HCT116 (cell line): ENCODE measurements around the gene PDE4B. TPM values are rescaled to one million over a fixed set of nuclear protein-coding genes. Genes with fewer than 3 reads are reported as not detected.

Experiments used
- ATAC-seq: fragments of 200-7000 bp; cut with Tn5 transposase; 2 replicates; pipeline ENCODE4 v1.9.1; 2020; ENCODE audit warnings: mild to moderate bottlenecking, moderate library complexity
- BruUV-seq: library from RNA; stranded (reverse); fragments of 400-500 nt; replicated peaks from 2 replicates; lab custom pipeline; 2021; lab: Mats Ljungman, UMichigan
- CTCF ChIA-PET: fragments of 300-600 bp; sonication (Branson Sonifier 250); formaldehyde crosslinking; loops from one replicate; lab custom pipeline; 2021; ENCODE audit warnings: antibody characterized with exemption; lab: Charles Lee
- POLR2A ChIA-PET: fragments of 300-600, 350-600 bp; sonication (Branson Sonifier 250); formaldehyde crosslinking; loops from one replicate; lab custom pipeline; 2021; ENCODE audit warnings: antibody characterized with exemption; lab: Charles Lee
- RAD21 ChIA-PET, 2 experiments: fragments of 300-600 bp; sonication (Branson Sonifier 250); formaldehyde crosslinking; loops; one replicate each; lab custom pipeline; 2023; ENCODE audit warnings: low total read pairs in 2 of 2; ENCODE audit not compliant: uncharacterized antibody in 2 of 2, unreplicated experiment in 2 of 2, low non-redundant PET in 1 of 2; lab: Charles Lee
- DNase-seq: peaks from one replicate; pipeline ENCODE4 v3.0.0-alpha.2; 2010; ENCODE audit warnings: low read depth, low spot score
- H2AFZ ChIP-seq: fragments of 200-600 bp; shearing (Covaris generic), sonication (generic); 2 replicates; pipeline ENCODE4 v1.6.1; 2017; ENCODE audit warnings: low read depth, mixed run types, mixed read lengths, antibody characterized with exemption, low read length; ENCODE audit not compliant: poor library complexity, severe bottlenecking
- H3K27ac ChIP-seq: 2 replicates; pipeline ENCODE4 v1.5.1; 2012; ENCODE audit warnings: low read depth, low read length
- H3K27me3 ChIP-seq: fragments of 200-600 bp; sonication (generic); 2 replicates; pipeline ENCODE4 v1.6.1; 2016; ENCODE audit warnings: mixed run types, low read length, mixed read lengths; ENCODE audit not compliant: insufficient read depth
- H3K36me3 ChIP-seq, 2 experiments: fragments of 200-500 bp in 1 of 2; fragments of 200-600 bp in 1 of 2; sonication (Bioruptor generic) in 1 of 2; sonication (generic) in 1 of 2; 2 replicates each; pipeline versions ENCODE4 v1.5.1 to v1.6.1; 2014 to 2016; ENCODE audit warnings: low read length in 2 of 2, inconsistent platforms in 1 of 2, mixed read lengths in 1 of 2, mixed run types in 1 of 2; ENCODE audit not compliant: insufficient read depth in 2 of 2, control insufficient read depth in 1 of 2
- H3K4me1 ChIP-seq, 2 experiments: fragments of 200-600 bp in 1 of 2; sonication (generic) in 1 of 2; 2 replicates each; pipeline versions ENCODE4 v1.5.1 to v1.6.1; 2012 to 2017; ENCODE audit warnings: low read length in 2 of 2, inconsistent platforms in 1 of 2, mild to moderate bottlenecking in 1 of 2, mixed read lengths in 1 of 2, mixed run types in 1 of 2, moderate library complexity in 1 of 2; ENCODE audit not compliant: insufficient read depth in 2 of 2, control insufficient read depth in 1 of 2
- H3K4me2 ChIP-seq: fragments of 200-600 bp; sonication (generic); 2 replicates; pipeline ENCODE4 v1.6.1; 2017; ENCODE audit warnings: mixed run types, low read length, mixed read lengths
- H3K4me3 ChIP-seq, 2 experiments: fragments of 200-600 bp in 1 of 2; sonication (generic) in 1 of 2; replicated peaks in 1 of 2; 2 replicates each; pipeline ENCODE4 v1.5.1; 2011 to 2016; ENCODE audit warnings: low read length in 2 of 2, control low read depth in 1 of 2, low read depth in 1 of 2, mild to moderate bottlenecking in 1 of 2, mixed read lengths in 1 of 2, mixed run types in 1 of 2
- H3K79me2 ChIP-seq: fragments of 200-600 bp; sonication (generic); 2 replicates; pipeline ENCODE4 v1.6.1; 2017; ENCODE audit warnings: mild to moderate bottlenecking, mixed run types, low read length, moderate library complexity, mixed read lengths; ENCODE audit not compliant: insufficient read depth
- H3K9ac ChIP-seq: fragments of 200-600 bp; sonication (generic); 2 replicates; pipeline ENCODE4 v1.6.1; 2016; ENCODE audit warnings: low read length, mixed read lengths
- H3K9me2 ChIP-seq: fragments of 200-600 bp; sonication (generic), shearing (Covaris generic); 2 replicates; pipeline ENCODE4 v1.6.1; 2017; ENCODE audit warnings: mixed run types, mild to moderate bottlenecking, moderate library complexity; ENCODE audit not compliant: insufficient read depth
- H3K9me3 ChIP-seq, 2 experiments: fragments of 200-500 bp in 1 of 2; fragments of 200-600 bp in 1 of 2; sonication (Bioruptor generic) in 1 of 2; sonication (generic) in 1 of 2; 2 replicates each; pipeline ENCODE4 v1.6.1; 2014 to 2017; ENCODE audit warnings: low read length in 2 of 2, mixed read lengths in 2 of 2, inconsistent platforms in 1 of 2, low read depth in 1 of 2, mild to moderate bottlenecking in 1 of 2, mixed run types in 1 of 2, moderate library complexity in 1 of 2; ENCODE audit not compliant: control insufficient read depth in 1 of 2, insufficient read depth in 1 of 2
- H4K20me1 ChIP-seq: fragments of 200-600 bp; sonication (generic), shearing (Covaris generic); 2 replicates; pipeline ENCODE4 v1.6.1; 2017; ENCODE audit warnings: mixed run types, mild to moderate bottlenecking, moderate library complexity; ENCODE audit not compliant: insufficient read depth
- CBX3 ChIP-seq: IDR thresholded peaks from 2 replicates; pipeline ENCODE4 v1.6.1; 2012; ENCODE audit warnings: low read depth
- CEBPB ChIP-seq: IDR thresholded peaks from 2 replicates; pipeline ENCODE4 v1.6.1; 2012; ENCODE audit warnings: low read depth
- CTCF ChIP-seq, 3 experiments: fragments of 200-600 bp in 1 of 3; sonication (generic) in 1 of 3; IDR thresholded peaks in 2 of 3; conservative IDR thresholded peaks in 1 of 3; 2 replicates each; pipeline ENCODE4 v1.5.1; 2012 to 2017; ENCODE audit warnings: low read depth in 2 of 3, low read length in 2 of 3, antibody characterized with exemption in 1 of 3, borderline replicate concordance in 1 of 3, control low read depth in 1 of 3, mild to moderate bottlenecking in 1 of 3, mixed read lengths in 1 of 3, mixed run types in 1 of 3, moderate library complexity in 1 of 3; ENCODE audit not compliant: insufficient read depth in 1 of 3
- EGR1 ChIP-seq: IDR thresholded peaks from 2 replicates; pipeline ENCODE4 v1.6.1; 2012; ENCODE audit warnings: low read depth
- EZH2 ChIP-seq: fragments of 200-600 bp; sonication (generic); IDR thresholded peaks from 2 replicates; pipeline ENCODE4 v1.6.1; 2017; ENCODE audit warnings: antibody characterized with exemption, mixed run types
- EZH2phosphoT487 ChIP-seq: fragments of 200-600 bp; IDR thresholded peaks from 2 replicates; pipeline ENCODE4 v1.6.1; 2018; ENCODE audit warnings: antibody characterized with exemption, borderline replicate concordance
- FOSL1 ChIP-seq: IDR thresholded peaks from 2 replicates; pipeline ENCODE4 v1.6.1; 2012; ENCODE audit warnings: low read depth
- JUND ChIP-seq: IDR thresholded peaks from 2 replicates; pipeline ENCODE4 v1.6.1; 2012
- MAX ChIP-seq: IDR thresholded peaks from 2 replicates; pipeline ENCODE4 v1.6.1; 2012
- POLR2A ChIP-seq: IDR thresholded peaks from 2 replicates; pipeline ENCODE4 v1.7.0; 2011; ENCODE audit warnings: borderline replicate concordance; ENCODE audit not compliant: insufficient read depth, insufficient read length; ENCODE audit errors: extremely low read depth
- POLR2AphosphoS5 ChIP-seq: IDR thresholded peaks from 2 replicates; pipeline ENCODE4 v1.6.1; 2011; ENCODE audit warnings: mild to moderate bottlenecking, low read depth, low read length, moderate library complexity
- RAD21 ChIP-seq: IDR thresholded peaks from 2 replicates; pipeline ENCODE4 v1.6.1; 2012; ENCODE audit warnings: low read depth, mild to moderate bottlenecking
- REST ChIP-seq: IDR thresholded peaks from 2 replicates; pipeline ENCODE4 v1.6.1; 2012; ENCODE audit warnings: low read depth
- SIN3A ChIP-seq: IDR thresholded peaks from 2 replicates; pipeline ENCODE4 v1.6.1; 2012; ENCODE audit warnings: low read depth
- TCF7L2 ChIP-seq: IDR thresholded peaks from 2 replicates; pipeline ENCODE4 v1.7.0; 2011; ENCODE audit warnings: borderline replicate concordance, inconsistent platforms; ENCODE audit not compliant: insufficient read depth, insufficient read length; ENCODE audit errors: extremely low read depth
- ZBTB33 ChIP-seq: IDR thresholded peaks from 2 replicates; pipeline ENCODE4 v1.6.1; 2011; ENCODE audit warnings: mild to moderate bottlenecking, low read length, moderate library complexity; ENCODE audit not compliant: insufficient replicate concordance; ENCODE audit errors: extremely low read depth
- ZFX ChIP-seq: fragments of 450-650 bp; IDR thresholded peaks from 2 replicates; pipeline ENCODE4 v1.6.1; 2017
- intact Hi-C: fragments of 100-400 bp; cut with micrococcal nuclease; formaldehyde crosslinking; loops from 2 replicates; pipeline ENCODE4 v1.10.0; 2022
- total RNA-seq: library from RNA; stranded (reverse); gene quantifications from one replicate; pipeline ENCODE4 v1.2.1, GENCODE V29; 2021; ENCODE audit not compliant: unreplicated experiment

PDE4B gene
- total RNA-seq, 1 experiment from 2014 or later = 76.9 TPM

- DNase-seq = no peak
- Histone ChIP-seq H3K27me3 (no peaks in the 10 kb centered on the region), H3K4me2 (no peak overlapping the region), H2AFZ (peak overlapping the region; percentile 11), H3K27ac (no peak overlapping the region), H3K4me3 (no peak overlapping the region), H3K4me1 (peaks cover 4 to 17% of the 10 kb centered on the region in 2 experiments; a peak in 3 of 4 replicates), H3K36me3 (no peaks in the 10 kb centered on the region), H3K9ac (no peak overlapping the region), H4K20me1 (no peaks in the 10 kb centered on the region)
- intact Hi-C loops = loop anchor here (10.0 kb wide), 2 partner anchors 823 to 1183 kb away; partner anchors contain the start of genes LEPR and LEPROT
- CTCF ChIA-PET = interaction anchor here (1.0 kb wide), 1 partner anchor 188 kb away, joined by 3 read pairs; no protein-coding TSS in a partner anchor
- no peak for TF ChIP-seq EZH2
- TF ChIP-seq POLR2AphosphoS5 = no peak
- no peak for TF ChIP-seq FOSL1
- no peak for TF ChIP-seq JUND
- no peak for TF ChIP-seq MAX
- no peak for TF ChIP-seq CEBPB
- no peak for TF ChIP-seq CBX3
- TF ChIP-seq SIN3A = no peak
- TF ChIP-seq EGR1 = no peak
- TF ChIP-seq CTCF (IDR thresholded peaks at IDR 0.05 in 2 of 3, conservative IDR thresholded peaks at IDR 0.05 in 1 of 3; ENCODE audit: borderline replicate concordance in 1 of 3, insufficient read depth in 1 of 3, low read depth in 2 of 3, low read length in 2 of 3) = no peak
- no peak for TF ChIP-seq ZBTB33
- no peak for TF ChIP-seq POLR2A
- no peak for TF ChIP-seq ZFX
- no peak for TF ChIP-seq RAD21
- TF ChIP-seq REST = no peak
- TF ChIP-seq TCF7L2 = no peak
- TF ChIP-seq EZH2phosphoT487 = no peak
- TF ChIP-seq, all 23 proteins: peak for 0
- no TSS peak for BruUV-seq
- RAD21 ChIA-PET = no interaction called here
- Histone ChIP-seq H3K79me2 (no peaks in the 10 kb centered on the region), H3K9me3 (no peaks in the 10 kb centered on the region), H3K9me2 (no peaks in the 10 kb centered on the region)
- POLR2A ChIA-PET = no interaction called here
- ATAC-seq = no peak
Measured at GRCh38 chr1:66248257-66248656, 455.6 kb downstream of the PDE4B start.
